K562 (cell line): ENCODE results near the gene ASIC3. TPM values are rescaled to one million over a fixed set of nuclear protein-coding genes. Genes with fewer than 3 reads are reported as not detected.

Experiments used
- CREB3L1 ChIP-seq: fragments of 450-650 bp; IDR thresholded peaks from 2 replicates; pipeline ENCODE4 v1.6.1; 2014; ENCODE audit warnings: low read depth, mild to moderate bottlenecking, moderate library complexity, borderline replicate concordance
- ELF2 ChIP-seq: fragments of 250-450 bp; sonication (Bioruptor Pico); IDR thresholded peaks from 2 replicates; pipeline ENCODE4 v1.5.0; 2021; ENCODE audit warnings: mild to moderate bottlenecking
- FOXJ2 ChIP-seq: fragments of 200-800 bp; sonication (Bioruptor generic); IDR thresholded peaks from 2 replicates; pipeline ENCODE4 v1.6.1; 2016; ENCODE audit warnings: missing genetic modification characterization, missing compliant biosample characterization
- FUS ChIP-seq: fragments of 200-400 bp; formaldehyde crosslinking; optimal IDR thresholded peaks from 2 replicates; pipeline ENCODE3; 2017; ENCODE audit warnings: low read depth, low read length
- HEY1 ChIP-seq: fragments of 250-450 bp; sonication (Bioruptor Pico); IDR thresholded peaks from 2 replicates; pipeline ENCODE4 v1.5.0; 2020; ENCODE audit warnings: mild to moderate bottlenecking, moderate library complexity, borderline replicate concordance
- MAX ChIP-seq: sonication (generic); formaldehyde crosslinking; IDR thresholded peaks from 2 replicates; pipeline ENCODE4 v1.9.0; 2022; ENCODE audit warnings: mild to moderate bottlenecking, missing genetic modification reagents
- NR2C1 ChIP-seq, 2 experiments: fragments of 450-650 bp; IDR thresholded peaks; 2 replicates each; pipeline ENCODE4 v1.6.1; 2017; ENCODE audit warnings: mild to moderate bottlenecking in 2 of 2, antibody characterized with exemption in 1 of 2, inconsistent platforms in 1 of 2, missing compliant biosample characterization in 1 of 2, missing genetic modification characterization in 1 of 2
- RBBP5 ChIP-seq: fragments of 200-600 bp; sonication (generic); IDR thresholded peaks from 2 replicates; pipeline ENCODE4 v1.6.1; 2012; ENCODE audit warnings: borderline replicate concordance, mild to moderate bottlenecking, low read length, control low read depth, inconsistent platforms; ENCODE audit not compliant: insufficient read depth, poor library complexity, severe bottlenecking
- RBM14 ChIP-seq: fragments of 200-400 bp; formaldehyde crosslinking; IDR thresholded peaks from 2 replicates; pipeline ENCODE4 v1.6.1; 2018; ENCODE audit warnings: low read depth, mild to moderate bottlenecking, low read length, moderate library complexity, borderline replicate concordance; ENCODE audit not compliant: insufficient read depth
- SIN3A ChIP-seq, 2 experiments: fragments of 150-350 bp in 1 of 2; IDR thresholded peaks; 2 replicates each; pipeline ENCODE4 v1.6.1; 2011 to 2016; ENCODE audit warnings: borderline replicate concordance in 2 of 2, low read depth in 2 of 2, low read length in 2 of 2, mild to moderate bottlenecking in 2 of 2, moderate library complexity in 2 of 2; ENCODE audit not compliant: control insufficient read depth in 1 of 2
- UBTF ChIP-seq, 2 experiments: IDR thresholded peaks; 2 replicates each; pipeline ENCODE4 v1.6.1; 2012; ENCODE audit warnings: improper control_type of control experiment in 2 of 2, low read depth in 2 of 2, low read length in 2 of 2, borderline replicate concordance in 1 of 2
- WHSC1 ChIP-seq: IDR thresholded peaks from one replicate; pipeline ENCODE4 v1.6.1; 2012; ENCODE audit warnings: low read length, control low read depth, inconsistent platforms
- ZBTB1 ChIP-seq: sonication (generic); formaldehyde crosslinking; IDR thresholded peaks from 2 replicates; pipeline ENCODE4 v1.8.1; 2023; ENCODE audit warnings: missing genetic modification reagents, low read depth, mild to moderate bottlenecking, borderline replicate concordance
- ZNF695 ChIP-seq: fragments of 450-650 bp; formaldehyde crosslinking; IDR thresholded peaks from 2 replicates; pipeline ENCODE4 v1.4.0; 2020; ENCODE audit warnings: mild to moderate bottlenecking, moderate library complexity
- ZNF75A ChIP-seq: fragments of 450-650 bp; formaldehyde crosslinking; IDR thresholded peaks from 2 replicates; pipeline ENCODE4 v1.4.0; 2020; ENCODE audit warnings: mild to moderate bottlenecking
- polyA plus RNA-seq, 8 experiments: library from polyadenylated mRNA; depleted of rRNA in 4 of 8; stranded (reverse) in 5 of 8; unstranded in 3 of 8; fragments of >200 nt; fragmentation: Nextera tagmentation in 2 of 8; fragmentation: Illumina TruSeq in 1 of 8; extraction: Ambion mirVana in 2 of 8; extraction: Trizol in 1 of 8; gene quantifications; 2 replicates each; pipeline versions ENCODE4 v1.2.1 to v1.2.3, GENCODE V29; 2011 to 2014; ENCODE audit warnings: inconsistent platforms in 1 of 8, missing spikeins in 1 of 8
- total RNA-seq, 7 experiments: library from RNA; depleted of rRNA in 6 of 7; stranded (reverse); fragments of >200 nt in 6 of 7; fragmentation: Illumina TruSeq in 2 of 7; extraction: Trizol in 2 of 7; gene quantifications; 2 replicates each; pipeline versions ENCODE4 v1.2.1 to v1.2.3, GENCODE V29; 2011 to 2021; ENCODE audit warnings: low replicate concordance in 1 of 7
- TF ChIP-seq, protein P1 (sequence below): fragments of 450-650 bp; formaldehyde crosslinking; IDR thresholded peaks from 2 replicates; pipeline ENCODE4 v1.4.0; 2022; ENCODE audit warnings: missing genetic modification characterization
- TF ChIP-seq, protein P2 (sequence below): fragments of 250-450 bp; sonication (Bioruptor Pico); IDR thresholded peaks from 2 replicates; pipeline ENCODE4 v1.8.0; 2021; ENCODE audit warnings: moderate library complexity, mild to moderate bottlenecking, inconsistent platforms

Gene ASIC3
- total and polyA plus RNA-seq, 9 of the 15 experiments (the other 6 are each of a cell fraction or from before 2014, with no cell fraction given): 0.11 to 5.0 (median 0.87) TPM

GRCh38 chr7:151081170-151082101 lies 33.1 kb downstream of the ASIC3 start (continued):
- TF ChIP-seq MAX (CRISPR knock-in tag) (peak; percentile 50), RBM14 (0 out of 2 replicates have a peak, but pooled peaks have one; percentile 19), ELF2 (CRISPR knock-in tag) (no peak), NR2C1 (IDR thresholded peaks at IDR 0.05) (no peak), NR2C1 (tag; IDR thresholded peaks at IDR 0.05) (no peak), RBBP5 (peak; percentile 17), WHSC1 (no peak), UBTF (IDR thresholded peaks at IDR 0.05; ENCODE audit: borderline replicate concordance in 1 of 2, low read depth in 2 of 2, low read length in 2 of 2) (peak; percentile 94 to 97), HEY1 (no peak), ZNF75A (CRISPR knock-in tag) (no peak), FOXJ2 (no peak), CREB3L1 (peak; percentile 64; the same call in 1 of the 2 replicates), FUS (peak; percentile 60), SIN3A (IDR thresholded peaks at IDR 0.05; ENCODE audit: borderline replicate concordance in 2 of 2, control insufficient read depth in 1 of 2, low read depth in 2 of 2, low read length in 2 of 2) (peak in 1 of 2 experiments; percentile 55; a peak in 2 of 4 replicates), ZNF695 (CRISPR knock-in tag) (no peak), ZBTB1 (CRISPR knock-in tag) (peak; percentile 24; the same call in 1 of the 2 replicates)
- TF ChIP-seq, protein P1, sequence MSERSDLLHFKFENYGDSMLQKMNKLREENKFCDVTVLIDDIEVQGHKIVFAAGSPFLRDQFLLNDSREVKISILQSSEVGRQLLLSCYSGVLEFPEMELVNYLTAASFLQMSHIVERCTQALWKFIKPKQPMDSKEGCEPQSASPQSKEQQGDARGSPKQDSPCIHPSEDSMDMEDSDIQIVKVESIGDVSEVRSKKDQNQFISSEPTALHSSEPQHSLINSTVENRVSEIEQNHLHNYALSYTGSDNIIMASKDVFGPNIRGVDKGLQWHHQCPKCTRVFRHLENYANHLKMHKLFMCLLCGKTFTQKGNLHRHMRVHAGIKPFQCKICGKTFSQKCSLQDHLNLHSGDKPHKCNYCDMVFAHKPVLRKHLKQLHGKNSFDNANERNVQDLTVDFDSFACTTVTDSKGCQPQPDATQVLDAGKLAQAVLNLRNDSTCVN (CRISPR knock-in tag): 0 out of 2 replicates have a peak, but pooled peaks have one; percentile 35
- TF ChIP-seq, protein P2, sequence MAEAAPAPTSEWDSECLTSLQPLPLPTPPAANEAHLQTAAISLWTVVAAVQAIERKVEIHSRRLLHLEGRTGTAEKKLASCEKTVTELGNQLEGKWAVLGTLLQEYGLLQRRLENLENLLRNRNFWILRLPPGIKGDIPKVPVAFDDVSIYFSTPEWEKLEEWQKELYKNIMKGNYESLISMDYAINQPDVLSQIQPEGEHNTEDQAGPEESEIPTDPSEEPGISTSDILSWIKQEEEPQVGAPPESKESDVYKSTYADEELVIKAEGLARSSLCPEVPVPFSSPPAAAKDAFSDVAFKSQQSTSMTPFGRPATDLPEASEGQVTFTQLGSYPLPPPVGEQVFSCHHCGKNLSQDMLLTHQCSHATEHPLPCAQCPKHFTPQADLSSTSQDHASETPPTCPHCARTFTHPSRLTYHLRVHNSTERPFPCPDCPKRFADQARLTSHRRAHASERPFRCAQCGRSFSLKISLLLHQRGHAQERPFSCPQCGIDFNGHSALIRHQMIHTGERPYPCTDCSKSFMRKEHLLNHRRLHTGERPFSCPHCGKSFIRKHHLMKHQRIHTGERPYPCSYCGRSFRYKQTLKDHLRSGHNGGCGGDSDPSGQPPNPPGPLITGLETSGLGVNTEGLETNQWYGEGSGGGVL (CRISPR knock-in tag): no peak
